H9 (cell line): ENCODE measurements around the gene IL1RAPL1. TPM values are rescaled to one million over a fixed set of nuclear protein-coding genes. Genes with fewer than 3 reads are reported as not detected.
A peak's percentile ranks its signal among the peaks of the same experiment; 100 is the strongest.

Experiments
- DNase-seq: peaks from one replicate; pipeline ENCODE4 v3.0.0-alpha.2; 2017
- H2AFZ ChIP-seq: one replicate; pipeline ENCODE4 v1.6.1; 2013; ENCODE audit warnings: mild to moderate bottlenecking, low read length, control low read depth, moderate library complexity
- H2AK5ac ChIP-seq: 2 replicates; pipeline ENCODE4 v1.6.1; 2013; ENCODE audit warnings: low read length, control low read depth, mixed read lengths; ENCODE audit not compliant: insufficient read length
- H2BK120ac ChIP-seq: one replicate; pipeline ENCODE4 v1.6.1; 2013; ENCODE audit warnings: low read depth, mild to moderate bottlenecking, low read length, control low read depth, inconsistent platforms; ENCODE audit not compliant: poor library complexity, severe bottlenecking
- H2BK12ac ChIP-seq: 2 replicates; pipeline ENCODE4 v1.6.1; 2013; ENCODE audit warnings: low read length, control low read depth, mixed read lengths, low read depth; ENCODE audit not compliant: insufficient read length
- H2BK15ac ChIP-seq: 2 replicates; pipeline ENCODE4 v1.6.1; 2013; ENCODE audit warnings: low read depth, low read length, control low read depth
- H2BK20ac ChIP-seq: one replicate; pipeline ENCODE4 v1.6.1; 2013; ENCODE audit warnings: low read depth, mild to moderate bottlenecking, low read length, control low read depth, inconsistent platforms; ENCODE audit not compliant: poor library complexity, severe bottlenecking
- H2BK5ac ChIP-seq: 2 replicates; pipeline ENCODE4 v1.6.1; 2013; ENCODE audit warnings: low read length, control low read depth, mixed read lengths; ENCODE audit not compliant: insufficient read length
- H3K14ac ChIP-seq: 2 replicates; pipeline ENCODE4 v1.6.1; 2013; ENCODE audit warnings: low read length, control low read depth; ENCODE audit not compliant: insufficient read depth
- H3K18ac ChIP-seq: 2 replicates; pipeline ENCODE4 v1.6.1; 2013; ENCODE audit warnings: low read depth, mild to moderate bottlenecking, mixed read lengths, low read length, control low read depth; ENCODE audit not compliant: insufficient read length
- H3K23ac ChIP-seq: 2 replicates; pipeline ENCODE4 v1.6.1; 2013; ENCODE audit warnings: low read length, control low read depth, mixed read lengths, low read depth; ENCODE audit not compliant: insufficient read length
- H3K23me2 ChIP-seq: 2 replicates; pipeline ENCODE4 v1.6.1; 2013; ENCODE audit warnings: low read depth, mild to moderate bottlenecking, mixed read lengths, low read length, control low read depth; ENCODE audit not compliant: insufficient read length, poor library complexity, severe bottlenecking
- H3K27ac ChIP-seq: 2 replicates; pipeline ENCODE4 v1.5.1; 2013; ENCODE audit warnings: low read length, control low read depth, mixed read lengths, low read depth; ENCODE audit not compliant: insufficient read length
- H3K27me3 ChIP-seq: 2 replicates; pipeline ENCODE4 v1.6.1; 2013; ENCODE audit warnings: low read length, control low read depth, inconsistent platforms; ENCODE audit not compliant: insufficient read depth
- H3K4ac ChIP-seq: 2 replicates; pipeline ENCODE4 v1.6.1; 2013; ENCODE audit warnings: low read depth, mild to moderate bottlenecking, control low read depth, inconsistent platforms, low read length, moderate library complexity
- H3K4me1 ChIP-seq: 2 replicates; pipeline ENCODE4 v1.6.1; 2013; ENCODE audit warnings: low read length, control low read depth, inconsistent platforms; ENCODE audit not compliant: insufficient read depth
- H3K4me2 ChIP-seq: 2 replicates; pipeline ENCODE4 v1.6.1; 2013; ENCODE audit warnings: low read length, control low read depth, mixed read lengths; ENCODE audit not compliant: insufficient read length, insufficient read depth
- H3K56ac ChIP-seq: 2 replicates; pipeline ENCODE4 v1.6.1; 2013; ENCODE audit warnings: low read depth, mild to moderate bottlenecking, mixed read lengths, low read length, control low read depth; ENCODE audit not compliant: insufficient read length
- H3K79me1 ChIP-seq: 2 replicates; pipeline ENCODE4 v1.6.1; 2013; ENCODE audit warnings: low read depth, mild to moderate bottlenecking, moderate library complexity, low read length, control low read depth, inconsistent platforms; ENCODE audit not compliant: insufficient read depth, poor library complexity, severe bottlenecking
- H3K79me2 ChIP-seq: 2 replicates; pipeline ENCODE4 v1.6.1; 2013; ENCODE audit warnings: low read length, control low read depth, inconsistent platforms; ENCODE audit not compliant: insufficient read depth
- H3K9ac ChIP-seq: 2 replicates; pipeline ENCODE4 v1.6.1; 2013; ENCODE audit warnings: low read length, control low read depth, mixed read lengths; ENCODE audit not compliant: insufficient read length; ENCODE audit errors: extremely low read depth
- H3K9me3 ChIP-seq: one replicate; pipeline ENCODE4 v1.6.1; 2013; ENCODE audit warnings: low read depth, low read length, inconsistent platforms; ENCODE audit not compliant: control insufficient read depth
- H3T11ph ChIP-seq: one replicate; pipeline ENCODE4 v1.6.1; 2013; ENCODE audit warnings: mild to moderate bottlenecking, low read length, control low read depth, inconsistent platforms
- H4K20me1 ChIP-seq: one replicate; pipeline ENCODE4 v1.6.1; 2013; ENCODE audit not compliant: control insufficient read depth, insufficient read length, insufficient read depth
- H4K5ac ChIP-seq: 2 replicates; pipeline ENCODE4 v1.6.1; 2013; ENCODE audit warnings: low read depth, mild to moderate bottlenecking, mixed read lengths, low read length, control low read depth; ENCODE audit not compliant: insufficient read length
- H4K8ac ChIP-seq: replicated peaks from 2 replicates; pipeline ENCODE4 v1.6.1; 2013; ENCODE audit warnings: low read length, control low read depth, mixed read lengths, low read depth; ENCODE audit not compliant: insufficient read length
- H4K91ac ChIP-seq: 2 replicates; pipeline ENCODE4 v1.6.1; 2013; ENCODE audit warnings: low read depth, mild to moderate bottlenecking, moderate library complexity, mixed read lengths, low read length, control low read depth; ENCODE audit not compliant: insufficient read length
- H3K27ac Mint-ChIP-seq, 3 experiments: 2 replicates in 2 of 3; 3 replicates in 1 of 3; pipeline ENCODE4 v1.8.0; 2020 to 2021; ENCODE audit warnings: mixed read lengths in 3 of 3, mild to moderate bottlenecking in 1 of 3, moderate library complexity in 1 of 3
- H3K27me3 Mint-ChIP-seq: 2 replicates; pipeline ENCODE4 v1.8.0; 2021; ENCODE audit warnings: low read depth, mild to moderate bottlenecking, moderate library complexity, mixed read lengths
- H3K36me3 Mint-ChIP-seq, 3 experiments: 2 replicates in 2 of 3; 3 replicates in 1 of 3; pipeline ENCODE4 v1.8.0; 2020 to 2021; ENCODE audit warnings: low read depth in 3 of 3, mixed read lengths in 3 of 3; ENCODE audit not compliant: insufficient read depth in 1 of 3
- H3K4me1 Mint-ChIP-seq, 2 experiments: 2 replicates each; pipeline ENCODE4 v1.8.0; 2020; ENCODE audit warnings: mixed read lengths in 2 of 2
- H3K4me3 Mint-ChIP-seq, 2 experiments: 2 replicates in 1 of 2; 3 replicates in 1 of 2; pipeline ENCODE4 v1.8.0; 2020 to 2021; ENCODE audit warnings: mild to moderate bottlenecking in 2 of 2, mixed read lengths in 2 of 2, moderate library complexity in 1 of 2
- H3K9me3 Mint-ChIP-seq, 2 experiments: 2 replicates in 1 of 2; 3 replicates in 1 of 2; pipeline ENCODE4 v1.8.0; 2020; ENCODE audit warnings: mild to moderate bottlenecking in 2 of 2, mixed read lengths in 2 of 2, moderate library complexity in 1 of 2
- CTCF ChIP-seq: fragments of 200-600 bp; sonication (generic); conservative IDR thresholded peaks from 3 replicates; pipeline ENCODE4 v1.8.0; 2021; ENCODE audit warnings: antibody characterized with exemption, mild to moderate bottlenecking
- WGBS: extraction: QIAGEN DNeasy Blood & Tissue Kit; methylation state at CpG from one replicate; pipeline ENCODE4 v1.1.7; 2013; ENCODE audit warnings: missing lambda C conversion rate, low lambda C conversion rate, mixed read lengths; ENCODE audit not compliant: insufficient read length; ENCODE audit errors: extremely low coverage; 5-methylcytosine and 5-hydroxymethylcytosine counted together
- total RNA-seq: library from RNA; stranded (reverse); gene quantifications from 2 replicates; pipeline ENCODE4 v1.2.1, GENCODE V29; 2021

The IL1RAPL1 gene
- total RNA-seq, 1 experiment from 2014 or later = 0.31 TPM

GRCh38 chrX:29935455-29935854, 1348.2 kb downstream of the IL1RAPL1 start:
- DNase-seq = no peak
- Histone ChIP-seq H3K27me3 (no peaks in the 10 kb centered on the region), H3T11ph (no peak overlapping the region), H2AK5ac (no peak overlapping the region), H2BK15ac (no peak overlapping the region), H3K23me2 (no peaks in the 10 kb centered on the region), H2BK20ac (no peak overlapping the region), H4K5ac (no peak overlapping the region), H4K20me1 (no peaks in the 10 kb centered on the region), H3K18ac (no peak overlapping the region), H4K91ac (no peak overlapping the region), H3K23ac (no peak overlapping the region), H3K4ac (no peak overlapping the region), H3K9ac (no peak overlapping the region), H3K27ac (no peak overlapping the region), H3K14ac (no peak overlapping the region), H3K9me3 (no peaks in the 10 kb centered on the region), H3K79me1 (no peaks in the 10 kb centered on the region), H3K56ac (no peak overlapping the region), H3K79me2 (no peaks in the 10 kb centered on the region), H3K4me2 (no peak overlapping the region), H2BK12ac (no peak overlapping the region), H2BK5ac (no peak overlapping the region), H3K4me1 (no peaks in the 10 kb centered on the region; the same call in 1 of the 2 replicates), H2BK120ac (no peak overlapping the region), H4K8ac (no peak overlapping the region), H2AFZ (no peak overlapping the region)
- no peaks in the 10 kb centered on the region; a peak in 1 of 7 replicates for H3K36me3 Mint-ChIP-seq
- no peak overlapping the region for H3K4me3 Mint-ChIP-seq
- H3K4me1 Mint-ChIP-seq = peaks cover 39 to 43% of the 10 kb centered on the region in 2 experiments
- no peaks in the 10 kb centered on the region for H3K27me3 Mint-ChIP-seq
- TF ChIP-seq CTCF = no peak
- WGBS = no CpG with 5 or more reads among the region's 1 CpG
- peak overlapping the region in 1 of 3 experiments; percentile 76; a peak in 2 of 7 replicates for H3K27ac Mint-ChIP-seq
- peaks cover 0 to 36% of the 10 kb centered on the region in 2 experiments; a peak in 4 of 5 replicates for H3K9me3 Mint-ChIP-seq
